Measurements from ENCODE around the gene SCAPER.

DNA sequence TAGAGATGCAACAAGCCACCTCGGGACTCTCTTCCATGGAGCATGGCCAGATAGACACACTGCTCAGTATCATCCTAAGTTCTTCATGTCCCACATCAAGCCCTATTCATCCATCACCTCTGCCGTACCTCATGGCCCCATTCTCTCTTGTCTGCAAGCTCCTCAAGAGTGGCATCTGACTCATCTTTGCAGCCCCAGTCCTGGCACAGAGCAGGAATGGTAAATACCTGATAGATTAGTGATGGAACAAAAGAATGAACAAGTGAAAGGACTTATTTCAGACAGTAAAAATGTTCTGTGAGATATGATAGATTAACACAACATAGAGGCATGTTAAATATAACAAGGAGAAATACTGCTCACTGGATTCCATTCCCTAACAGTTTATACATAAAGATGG lies 392.2 kb downstream of the SCAPER start:
- TF ChIP-seq CTCF (IDR thresholded peaks at IDR 0.05; ENCODE audit: poor library complexity, severe bottlenecking) (no peak), RAD21 (conservative IDR thresholded peaks at IDR 0.05) (no peak), EP300 (conservative IDR thresholded peaks at IDR 0.05; ENCODE audit: poor library complexity, severe bottlenecking) (no peak)
